Endothelial cell of umbilical vein (primary cell): Measurements from ENCODE around the gene ATP1A4. TPM values are rescaled to one million over a fixed set of nuclear protein-coding genes. Genes with fewer than 3 reads are reported as not detected.

Source experiments
- BruUV-seq: library from RNA; stranded (reverse); fragments of 400-500 nt; replicated peaks from 2 replicates; lab custom pipeline; 2021; lab: Mats Ljungman, UMichigan
- CTCF ChIA-PET: fragments of 300-600, 350-600 bp; sonication (Branson Sonifier 250); formaldehyde crosslinking; loops from one replicate; lab custom pipeline; 2021; ENCODE audit warnings: antibody characterized with exemption, inconsistent platforms; lab: Charles Lee
- POLR2A ChIA-PET: fragments of 300-600, 350-600 bp; sonication (Branson Sonifier 250); formaldehyde crosslinking; loops from one replicate; lab custom pipeline; 2021; ENCODE audit warnings: antibody characterized with exemption, inconsistent platforms; lab: Charles Lee
- DNase-seq: peaks from one replicate; pipeline ENCODE4 v3.0.0-alpha.2; 2011; ENCODE audit warnings: low read depth, low spot score
- FAIRE-seq: peaks from 2 replicates; lab custom pipeline; 2011; peaks lifted over from hg19 to GRCh38; lab: Jason Lieb, UNC
- H2AFZ ChIP-seq: 2 replicates; pipeline ENCODE4 v1.6.0; 2012; ENCODE audit warnings: low read depth, low read length, control low read depth, inconsistent platforms
- H3K27ac ChIP-seq: 2 replicates; pipeline ENCODE4 v1.5.1; 2011; ENCODE audit warnings: low read depth, mild to moderate bottlenecking, control low read depth, low read length, moderate library complexity; ENCODE audit not compliant: insufficient read depth
- H3K27me3 ChIP-seq, 2 experiments: 2 replicates each; pipeline versions ENCODE4 v1.6.0 to v1.6.1; 2011; ENCODE audit warnings: low read length in 2 of 2, mixed read lengths in 1 of 2; ENCODE audit not compliant: control insufficient read depth in 2 of 2, insufficient read depth in 2 of 2
- H3K36me3 ChIP-seq, 2 experiments: 2 replicates in 1 of 2; 3 replicates in 1 of 2; pipeline ENCODE4 v1.5.1; 2011; ENCODE audit warnings: low read length in 2 of 2, mild to moderate bottlenecking in 1 of 2, moderate library complexity in 1 of 2; ENCODE audit not compliant: control insufficient read depth in 2 of 2, insufficient read depth in 2 of 2; ENCODE audit errors: extremely low read depth in 1 of 2
- H3K4me1 ChIP-seq: 3 replicates; pipeline ENCODE4 v1.5.1; 2011; ENCODE audit warnings: mild to moderate bottlenecking, low read length; ENCODE audit not compliant: control insufficient read depth, insufficient read depth; ENCODE audit errors: extremely low read depth
- H3K4me2 ChIP-seq: 2 replicates; pipeline ENCODE4 v1.6.1; 2011; ENCODE audit warnings: low read length, control low read depth, mixed read lengths; ENCODE audit not compliant: insufficient read depth
- H3K4me3 ChIP-seq, 3 experiments: fragments of 200-600 bp in 1 of 3; sonication (generic), shearing (Covaris generic) in 1 of 3; replicated peaks in 1 of 3; 2 replicates each; pipeline ENCODE4 v1.5.1; 2011 to 2016; ENCODE audit warnings: control low read depth in 3 of 3, low read length in 3 of 3, mild to moderate bottlenecking in 2 of 3, inconsistent platforms in 1 of 3, low read depth in 1 of 3, moderate library complexity in 1 of 3; ENCODE audit not compliant: insufficient read depth in 1 of 3
- H3K79me2 ChIP-seq: 2 replicates; pipeline ENCODE4 v1.6.0; 2012; ENCODE audit warnings: low read length, inconsistent platforms; ENCODE audit not compliant: control insufficient read depth, insufficient read depth
- H3K9ac ChIP-seq: replicated peaks from 2 replicates; pipeline ENCODE3; 2011; ENCODE audit warnings: low read length, control low read depth; ENCODE audit not compliant: insufficient read depth; ENCODE audit errors: extremely low read depth
- H3K9me1 ChIP-seq: replicated peaks from 3 replicates; pipeline ENCODE4 v1.6.0; 2011; ENCODE audit warnings: mild to moderate bottlenecking, low read length; ENCODE audit not compliant: control insufficient read depth, insufficient read depth; ENCODE audit errors: extremely low read depth
- H3K9me3 ChIP-seq: replicated peaks from 2 replicates; pipeline ENCODE4 v1.5.1; 2012; ENCODE audit warnings: low read length, inconsistent platforms; ENCODE audit not compliant: control insufficient read depth, insufficient read depth
- H4K20me1 ChIP-seq: replicated peaks from 2 replicates; pipeline ENCODE3; 2011; ENCODE audit warnings: mild to moderate bottlenecking, low read length; ENCODE audit not compliant: control insufficient read depth, insufficient read depth; ENCODE audit errors: extremely low read depth
- CTCF ChIP-seq, 2 donors: IDR thresholded peaks; 1 replicate in 1 of 2; 2 replicates in 1 of 2; pipeline ENCODE4 v1.5.1; 2011; ENCODE audit warnings: low read length in 2 of 2, mild to moderate bottlenecking in 2 of 2, moderate library complexity in 2 of 2, control low read depth in 1 of 2, inconsistent platforms in 1 of 2, low read depth in 1 of 2; ENCODE audit not compliant: insufficient read depth in 1 of 2; ENCODE audit errors: extremely low read depth in 1 of 2
- EZH2 ChIP-seq: IDR thresholded peaks from 2 replicates; pipeline ENCODE4 v1.6.1; 2012; ENCODE audit warnings: borderline replicate concordance, low read depth, mild to moderate bottlenecking, moderate library complexity, low read length, inconsistent platforms; ENCODE audit not compliant: severe bottlenecking
- FOS ChIP-seq: IDR thresholded peaks from 2 replicates; pipeline ENCODE4 v1.6.1; 2011; ENCODE audit warnings: mild to moderate bottlenecking, low read length, moderate library complexity, borderline replicate concordance; ENCODE audit not compliant: insufficient read depth
- GATA2 ChIP-seq: IDR thresholded peaks from 2 replicates; pipeline ENCODE4 v1.7.0; 2011; ENCODE audit warnings: low read depth, mild to moderate bottlenecking, moderate library complexity, mixed read lengths, low read length; ENCODE audit not compliant: insufficient read length, insufficient read depth
- JUN ChIP-seq: IDR thresholded peaks from 2 replicates; pipeline ENCODE4 v1.6.1; 2011; ENCODE audit warnings: borderline replicate concordance, low read depth; ENCODE audit not compliant: insufficient read length, insufficient read depth
- MAX ChIP-seq: IDR thresholded peaks from 2 replicates; pipeline ENCODE4 v1.6.1; 2011; ENCODE audit not compliant: insufficient read depth, insufficient read length
- MYC ChIP-seq: IDR thresholded peaks from one replicate; pipeline ENCODE4 v1.6.1; 2011; ENCODE audit warnings: mild to moderate bottlenecking, low read depth, low read length
- POLR2A ChIP-seq: IDR thresholded peaks from 2 replicates; pipeline ENCODE4 v1.6.1; 2012; ENCODE audit warnings: low read depth, mild to moderate bottlenecking, control low read depth, low read length
- POLR2AphosphoS5 ChIP-seq: IDR thresholded peaks from 2 replicates; pipeline ENCODE4 v1.6.1; 2012; ENCODE audit warnings: low read depth, mild to moderate bottlenecking, control low read depth, low read length, moderate library complexity; ENCODE audit not compliant: insufficient read depth
- dilution Hi-C: fragments of 300-500 bp; cut with MboI; formaldehyde crosslinking; loops from one replicate; pipeline ENCODE4 v1.15.0; 2019; ENCODE audit warnings: low sequenced_read_pairs; ENCODE audit not compliant: extremely low pct_ligation_motif_present
- intact Hi-C: fragments of 100-400 bp; cut with micrococcal nuclease; formaldehyde crosslinking; loops from one replicate; pipeline ENCODE4 v1.10.0; 2022
- polyA plus RNA-seq, 4 experiments: library from polyadenylated mRNA; depleted of rRNA in 3 of 4; stranded (reverse) in 3 of 4; unstranded in 1 of 4; fragments of >200 nt; gene quantifications; 2 replicates each; pipeline versions ENCODE4 v1.2.1 to v1.2.3, GENCODE V29; 2011 to 2012; ENCODE audit warnings: missing spikeins in 1 of 4
- total RNA-seq: library from RNA; stranded (reverse); gene quantifications from 2 replicates; pipeline ENCODE4 v1.2.3, GENCODE V29; 2021

Gene ATP1A4
- total and polyA plus RNA-seq, 2 donors (not counting 3 experiments of a cell fraction or from before 2014, with no cell fraction given), result not detected

- TF ChIP-seq POLR2AphosphoS5, result no peak
- no peak for TF ChIP-seq CTCF (IDR thresholded peaks at IDR 0.05; ENCODE audit: extremely low read depth in 1 of 2, insufficient read depth in 1 of 2, low read depth in 1 of 2, low read length in 2 of 2)
- TF ChIP-seq JUN, result no peak
- no peak for TF ChIP-seq FOS
- TF ChIP-seq EZH2, result no peak
- TF ChIP-seq POLR2A, result no peak
- TF ChIP-seq GATA2, result no peak
- no peak for TF ChIP-seq MAX
- TF ChIP-seq MYC, result no peak
- POLR2A ChIA-PET, result no interaction called here
- no peak overlapping the region for H3K4me2 ChIP-seq
- CTCF ChIA-PET, result no interaction called here
- H3K9me1 ChIP-seq, result no peaks in the 10 kb centered on the region
- no peak for DNase-seq
- no peak overlapping the region for H3K9ac ChIP-seq
- no TSS peak for BruUV-seq
- H2AFZ ChIP-seq, result no peak overlapping the region
- peaks cover 10 to 11% of the 10 kb centered on the region in 2 experiments for H3K27me3 ChIP-seq
- H3K79me2 ChIP-seq, result no peaks in the 10 kb centered on the region
- no peak overlapping the region for H3K4me3 ChIP-seq
- H3K9me3 ChIP-seq, result no peaks in the 10 kb centered on the region
- intact Hi-C loops, result no loop called here
- no peaks in the 10 kb centered on the region for H3K36me3 ChIP-seq
- FAIRE-seq, result no peak
- no peaks in the 10 kb centered on the region for H3K4me1 ChIP-seq
- H3K27ac ChIP-seq, result no peak overlapping the region
- dilution Hi-C loops, result no loop called here
- no peaks in the 10 kb centered on the region for H4K20me1 ChIP-seq
Measured at GRCh38 chr1:160158031-160158430, 6.6 kb downstream of the ATP1A4 start.
